Esophagus squamous epithelium (tissue), 5 donors: ENCODE measurements around the gene LIMK1. TPM values are rescaled to one million over a fixed set of nuclear protein-coding genes. Genes with fewer than 3 reads are reported as not detected.

Source experiments
- DNase-seq: peaks from one replicate; lab custom pipeline; 2025; lab: John Stamatoyannopoulos, UW
- H3K27ac ChIP-seq, 4 donors: fragments of 200-600 bp; sonication (generic); one replicate each; pipeline ENCODE4 v1.5.1; 2016 to 2019; ENCODE audit warnings: mild to moderate bottlenecking in 1 of 4
- H3K27me3 ChIP-seq, 4 donors: fragments of 200-600 bp; sonication (generic); 1 replicate in 3 of 4; 2 replicates in 1 of 4; pipeline versions ENCODE4 v1.5.1 to v1.6.0; 2017 to 2021; ENCODE audit warnings: antibody characterized with exemption in 1 of 4
- H3K36me3 ChIP-seq, 3 donors: fragments of 200-600 bp; sonication (generic); one replicate each; pipeline ENCODE4 v1.5.1; 2016 to 2019
- H3K4me1 ChIP-seq, 3 donors: fragments of 200-600 bp; sonication (generic); one replicate each; pipeline ENCODE4 v1.5.1; 2017 to 2019
- H3K4me3 ChIP-seq, 4 donors: fragments of 200-600 bp; sonication (generic); 1 replicate in 3 of 4; 2 replicates in 1 of 4; pipeline ENCODE4 v1.5.1; 2016 to 2019; ENCODE audit warnings: mild to moderate bottlenecking in 2 of 4, moderate library complexity in 1 of 4
- H3K9me3 ChIP-seq, 3 donors: fragments of 200-600 bp; sonication (generic); one replicate each; pipeline ENCODE4 v1.5.1; 2016 to 2019
- POLR2A ChIP-seq, 4 donors: fragments of 450-650 bp; IDR thresholded peaks; one replicate each; pipeline ENCODE4 v1.6.1; 2017; ENCODE audit warnings: antibody characterized with exemption in 4 of 4, mild to moderate bottlenecking in 4 of 4, moderate library complexity in 3 of 4
- whole genome bisulfite sequencing, 2 donors: methylation state at CpG; one replicate each; pipeline ENCODE4 v1.1.5; 2018; 5-methylcytosine and 5-hydroxymethylcytosine counted together
- intact Hi-C: fragments of 100-400 bp; cut with DNase I; formaldehyde crosslinking; loops from one replicate; pipeline ENCODE4 v1.15.0; 2022
- total RNA-seq, 4 donors: library from RNA; depleted of rRNA; stranded (reverse); fragments of >200 nt; gene quantifications; one replicate each; pipeline ENCODE4 v1.1.0, GENCODE V29; 2016
- TF ChIP-seq, protein P1 (sequence below), 6 experiments: fragments of 450-650 bp in 4 of 6; fragments of 200-600 bp in 2 of 6; sonication (generic) in 2 of 6; IDR thresholded peaks; one replicate each; pipeline ENCODE4 v1.5.1; 2016 to 2019; ENCODE audit warnings: antibody characterized with exemption in 6 of 6, mild to moderate bottlenecking in 4 of 6, moderate library complexity in 4 of 6
- donor health status: DM: yes; HTN: yes; CAD: no.

The LIMK1 gene
- total RNA-seq, 4 donors from 2014 or later = 8.0 to 13.2 (median 12.2) TPM

DNA sequence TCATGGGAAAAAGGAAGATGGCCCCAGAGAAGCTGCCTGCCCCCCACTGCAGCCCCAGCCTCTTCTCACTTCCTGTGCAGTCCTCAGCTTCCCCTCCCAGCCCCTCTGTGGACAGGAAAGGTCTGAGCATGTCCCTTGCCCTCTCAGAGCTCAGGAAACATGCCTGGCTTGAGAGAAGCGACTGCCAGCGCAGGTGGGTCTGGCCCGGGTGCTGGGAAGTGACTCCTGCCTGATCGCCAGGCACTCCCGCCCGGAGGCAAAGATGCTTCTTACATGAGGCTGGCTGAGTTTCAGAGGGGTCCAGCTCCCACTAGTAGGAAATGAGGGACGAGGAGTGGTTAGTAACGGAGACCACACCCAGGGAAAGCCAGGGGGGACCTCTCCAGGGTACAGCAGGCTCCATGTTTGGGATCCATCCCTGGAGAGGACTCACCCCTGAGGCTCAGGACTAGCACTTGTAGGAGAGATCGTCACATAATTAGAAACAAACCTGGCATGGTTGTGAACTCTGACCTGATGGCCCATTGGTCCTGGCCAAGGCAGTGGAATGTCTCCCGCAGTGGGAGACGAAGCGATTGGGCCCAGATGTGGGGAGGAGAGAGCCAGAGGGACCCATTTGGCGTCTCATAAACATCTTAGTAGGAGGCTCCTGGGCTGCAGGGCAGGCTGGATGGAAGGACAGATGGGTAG lies 43.4 kb upstream of the LIMK1 start:
- DNase-seq = no peak
- no peak overlapping the region for H3K4me3 ChIP-seq
- WGBS, 2 donors = 71 to 81% methylated on average over 5 to 7 of the region's 13 CpGs
- intact Hi-C loops = no loop called here
- H3K4me1 ChIP-seq = peaks cover 32 to 94% (median 42%) of the 10 kb centered on the region in 3 donors
- H3K9me3 ChIP-seq = no peaks in the 10 kb centered on the region
- H3K27ac ChIP-seq = peak overlapping the region in 3 of 4 donors; percentile 39 to 69 (median 67)
- no peaks in the 10 kb centered on the region for H3K27me3 ChIP-seq
- TF ChIP-seq, protein P1, sequence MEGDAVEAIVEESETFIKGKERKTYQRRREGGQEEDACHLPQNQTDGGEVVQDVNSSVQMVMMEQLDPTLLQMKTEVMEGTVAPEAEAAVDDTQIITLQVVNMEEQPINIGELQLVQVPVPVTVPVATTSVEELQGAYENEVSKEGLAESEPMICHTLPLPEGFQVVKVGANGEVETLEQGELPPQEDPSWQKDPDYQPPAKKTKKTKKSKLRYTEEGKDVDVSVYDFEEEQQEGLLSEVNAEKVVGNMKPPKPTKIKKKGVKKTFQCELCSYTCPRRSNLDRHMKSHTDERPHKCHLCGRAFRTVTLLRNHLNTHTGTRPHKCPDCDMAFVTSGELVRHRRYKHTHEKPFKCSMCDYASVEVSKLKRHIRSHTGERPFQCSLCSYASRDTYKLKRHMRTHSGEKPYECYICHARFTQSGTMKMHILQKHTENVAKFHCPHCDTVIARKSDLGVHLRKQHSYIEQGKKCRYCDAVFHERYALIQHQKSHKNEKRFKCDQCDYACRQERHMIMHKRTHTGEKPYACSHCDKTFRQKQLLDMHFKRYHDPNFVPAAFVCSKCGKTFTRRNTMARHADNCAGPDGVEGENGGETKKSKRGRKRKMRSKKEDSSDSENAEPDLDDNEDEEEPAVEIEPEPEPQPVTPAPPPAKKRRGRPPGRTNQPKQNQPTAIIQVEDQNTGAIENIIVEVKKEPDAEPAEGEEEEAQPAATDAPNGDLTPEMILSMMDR (IDR thresholded peaks at IDR 0.05) = no peak
- no peak for TF ChIP-seq POLR2A (IDR thresholded peaks at IDR 0.05)
- peaks cover 0 to 81% (median 0%) of the 10 kb centered on the region in 3 donors for H3K36me3 ChIP-seq

DNA sequence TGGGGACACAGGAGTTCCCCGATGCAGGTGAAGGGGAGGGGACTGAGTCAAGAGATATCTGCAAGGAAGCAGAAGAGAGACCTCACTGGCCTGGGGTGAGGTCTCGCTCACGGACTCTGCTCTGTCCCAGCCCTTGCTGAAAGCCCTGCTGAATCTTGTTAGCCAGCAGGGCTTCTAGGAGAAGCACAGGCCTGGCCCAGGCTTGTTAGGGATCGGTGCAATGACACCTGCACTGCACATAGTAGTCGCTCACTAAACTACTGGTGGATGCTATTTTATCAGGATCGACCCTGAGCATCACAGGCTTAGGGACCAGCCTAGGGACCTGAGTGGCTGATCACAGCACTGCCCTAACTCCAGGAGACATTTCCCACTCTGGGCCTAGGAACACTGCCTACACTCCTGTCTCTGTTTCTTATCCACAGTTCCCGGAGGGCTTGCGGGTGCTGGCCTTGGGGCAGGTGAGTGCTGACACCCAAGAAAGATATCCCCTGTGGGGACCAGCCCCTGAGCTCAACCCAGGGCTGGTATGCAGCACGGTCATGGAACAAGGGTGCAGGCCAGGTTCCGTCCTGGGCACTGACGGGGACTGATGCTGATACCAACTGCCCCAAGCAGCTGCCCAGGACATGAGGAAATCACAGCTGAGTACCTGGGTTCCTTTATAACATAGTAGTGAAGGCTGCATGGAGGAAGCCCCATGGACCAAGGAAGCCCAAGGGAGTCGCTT lies 42.6 kb upstream of the LIMK1 start:
- H3K4me1 ChIP-seq = peaks cover 32 to 93% (median 42%) of the 10 kb centered on the region in 3 donors
- intact Hi-C loops = no loop called here
- 80 to 89% methylated on average over 2 to 4 of the region's 12 CpGs for WGBS, 2 donors

DNA sequence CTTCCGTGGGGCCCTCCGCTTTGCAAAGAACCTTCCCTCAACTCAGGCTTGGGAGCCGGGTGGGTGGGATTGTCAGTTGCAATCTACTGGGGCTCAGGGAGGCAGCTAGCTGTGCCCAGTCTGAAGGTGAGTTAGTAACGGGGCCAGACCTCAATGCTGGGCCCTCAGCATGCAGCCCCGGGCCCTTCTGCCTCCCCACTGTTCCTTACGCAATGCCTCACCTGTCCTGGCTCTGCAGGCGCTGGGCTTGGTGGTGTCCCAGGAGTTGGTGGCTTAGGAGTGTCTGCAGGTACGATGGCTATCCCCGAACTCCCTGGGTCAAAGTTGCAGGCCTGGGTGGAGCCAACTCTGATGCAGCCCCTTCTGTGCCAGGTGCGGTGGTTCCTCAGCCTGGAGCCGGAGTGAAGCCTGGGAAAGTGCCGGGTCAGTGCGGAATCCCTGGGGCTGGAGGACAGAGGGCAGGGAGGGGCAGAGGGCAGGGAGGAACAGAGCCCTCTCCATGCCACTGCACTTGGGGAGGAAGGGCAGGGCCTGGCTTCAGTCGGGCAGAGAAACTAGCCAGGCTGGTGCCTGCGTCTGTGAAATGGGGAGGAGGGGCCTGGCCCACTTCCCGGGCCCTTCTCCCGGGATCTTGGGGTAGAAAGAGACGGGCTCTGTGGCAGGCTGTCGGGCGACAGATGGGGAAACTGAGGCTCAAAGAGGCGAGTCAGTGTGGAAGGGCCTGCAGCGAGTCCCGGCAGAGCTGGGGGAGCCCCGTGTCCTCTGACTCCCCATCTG lies 40.7 kb upstream of the LIMK1 start:
- TF ChIP-seq, protein P1 (IDR thresholded peaks at IDR 0.05) = no peak
- no peak for TF ChIP-seq POLR2A (IDR thresholded peaks at IDR 0.05)
- peaks cover 0 to 79% (median 0%) of the 10 kb centered on the region in 3 donors for H3K36me3 ChIP-seq
- 20 to 33% methylated on average over 4 to 21 of the region's 24 CpGs for WGBS, 2 donors
- peak overlapping the region in 3 of 4 donors; percentile 58 to 73 (median 66) for H3K27ac ChIP-seq
- peak overlapping the region in 3 of 4 donors; percentile 14 to 46 (median 16) for H3K4me3 ChIP-seq
- H3K27me3 ChIP-seq = no peaks in the 10 kb centered on the region
- DNase-seq = no peak
- peaks cover 32 to 76% (median 42%) of the 10 kb centered on the region in 3 donors for H3K4me1 ChIP-seq
- intact Hi-C loops = no loop called here
- no peaks in the 10 kb centered on the region for H3K9me3 ChIP-seq

More for the DNA sequence above, 42.6 kb upstream of the LIMK1 start:
- no peak for TF ChIP-seq POLR2A (IDR thresholded peaks at IDR 0.05)
- TF ChIP-seq, protein P1 (IDR thresholded peaks at IDR 0.05) = no peak
- peak overlapping the region in 3 of 4 donors; percentile 39 to 69 (median 67) for H3K27ac ChIP-seq
- no peak overlapping the region for H3K4me3 ChIP-seq
- no peaks in the 10 kb centered on the region for H3K27me3 ChIP-seq
- no peaks in the 10 kb centered on the region for H3K9me3 ChIP-seq
- peaks cover 0 to 79% (median 0%) of the 10 kb centered on the region in 3 donors for H3K36me3 ChIP-seq
- no peak for DNase-seq

DNA sequence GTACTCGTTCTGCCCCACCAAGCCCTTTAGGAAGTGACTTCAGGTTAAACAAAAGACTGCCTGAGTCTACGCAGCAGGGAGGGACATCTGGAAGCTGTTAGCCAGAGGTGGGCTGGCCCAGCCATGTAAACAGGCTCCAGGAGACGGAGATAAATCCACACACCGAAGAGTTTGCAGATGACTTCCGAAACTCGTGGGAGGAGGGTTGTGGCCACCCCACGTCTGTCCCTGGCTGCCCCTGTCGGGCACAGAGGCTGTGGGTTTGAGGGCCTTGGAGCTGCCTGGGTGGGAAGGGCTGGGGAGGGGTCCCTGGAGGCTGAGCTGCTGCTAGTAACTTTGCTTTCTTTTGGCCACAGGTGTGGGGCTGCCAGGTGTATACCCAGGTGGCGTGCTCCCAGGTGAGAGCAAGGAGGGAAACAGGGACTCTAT lies 40.1 kb upstream of the LIMK1 start:
- TF ChIP-seq, protein P1 (IDR thresholded peaks at IDR 0.05) = no peak
- TF ChIP-seq POLR2A (IDR thresholded peaks at IDR 0.05) = no peak
- peaks cover 0 to 79% (median 0%) of the 10 kb centered on the region in 3 donors for H3K36me3 ChIP-seq
- H3K9me3 ChIP-seq = no peaks in the 10 kb centered on the region
- intact Hi-C loops = no loop called here
- DNase-seq = no peak
- 14 to 58% methylated on average over 1 to 5 of the region's 9 CpGs for WGBS, 2 donors
- peaks cover 26 to 70% (median 42%) of the 10 kb centered on the region in 3 donors for H3K4me1 ChIP-seq
- no peaks in the 10 kb centered on the region for H3K27me3 ChIP-seq
- H3K4me3 ChIP-seq = peak overlapping the region in 3 of 4 donors; percentile 14 to 46 (median 16)
- peak overlapping the region in 3 of 4 donors; percentile 58 to 73 (median 66) for H3K27ac ChIP-seq
